Fibroblast of peridontal ligament (primary cell): ENCODE results near the gene CCNY.

Source experiments
- DNase-seq: peaks from one replicate; pipeline ENCODE4 v3.0.0-alpha.2; 2010; ENCODE audit errors: extremely low read depth

Gene CCNY

DNA sequence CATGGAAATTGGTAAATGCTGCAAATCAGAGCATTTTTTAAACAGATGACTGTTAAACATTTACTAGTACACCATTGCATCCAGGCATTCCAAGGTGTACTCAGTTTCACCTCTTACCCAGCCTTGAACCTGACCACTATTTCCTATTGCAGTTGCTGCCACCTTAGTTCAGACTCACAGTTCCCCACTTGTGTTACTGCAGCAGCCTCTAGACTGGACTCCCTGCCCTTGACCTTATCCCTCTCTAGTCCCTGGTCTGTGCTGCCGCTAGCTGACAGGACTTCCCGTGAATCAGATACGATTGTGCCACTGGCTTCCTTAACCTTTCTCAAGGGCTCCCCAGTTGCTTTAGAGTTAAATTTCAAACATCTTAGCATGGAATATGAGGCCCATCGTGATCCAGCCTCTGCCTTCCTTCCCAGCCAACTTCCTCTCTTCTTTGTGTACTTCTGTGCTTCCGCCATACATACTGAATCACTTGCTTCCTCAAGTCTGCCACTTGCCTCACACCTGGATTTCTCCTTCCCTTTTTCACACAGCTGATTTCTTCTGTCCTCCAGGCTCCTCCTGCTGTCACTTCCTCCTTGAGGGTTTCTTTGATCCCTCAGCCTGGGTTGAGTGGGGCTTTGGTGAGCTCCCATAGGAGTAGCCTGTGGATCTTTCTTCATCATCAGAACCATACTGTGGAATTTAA is 150.1 kb downstream of the CCNY start:
- no peak for DNase-seq

DNA sequence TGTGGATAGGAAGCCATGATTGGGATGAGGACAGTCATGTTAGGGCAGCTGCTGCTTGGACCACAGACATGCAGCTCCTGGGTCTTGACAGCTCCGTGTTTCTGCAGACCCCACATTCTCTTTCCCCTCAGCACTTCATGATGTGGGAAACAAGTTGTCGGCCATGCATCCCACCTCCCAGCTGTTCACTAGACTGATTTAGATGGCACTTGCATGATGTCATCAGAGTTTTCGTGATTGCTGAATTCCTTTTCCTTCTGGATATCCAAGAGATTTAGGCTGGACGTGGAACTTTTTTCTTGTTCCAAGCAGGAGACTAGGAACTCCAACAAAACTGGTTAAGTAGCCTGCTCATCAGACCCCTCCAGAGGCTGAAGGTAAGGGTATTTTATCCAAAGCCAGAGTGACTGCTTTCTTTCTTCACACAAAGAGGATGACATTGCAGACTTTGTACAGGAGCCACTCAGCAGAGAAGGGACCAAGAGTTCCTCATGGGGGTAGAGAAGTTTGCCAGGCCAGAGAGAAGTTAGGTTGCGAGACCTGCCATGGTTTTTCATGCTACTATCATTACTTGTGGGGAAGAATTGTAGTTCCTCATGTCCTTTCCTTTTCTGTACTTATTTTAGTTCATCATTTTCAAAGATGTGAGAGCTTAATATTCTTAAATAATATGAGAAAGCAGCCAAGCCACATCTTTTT is 151.2 kb downstream of the CCNY start:
- no peak for DNase-seq

GRCh38 chr10:35488228-35488627 is 151.9 kb downstream of the CCNY start:
- DNase-seq = no peak

- DNase-seq = no peak
Observed at GRCh38 chr10:35492386-35493195, 156.3 kb downstream of the CCNY start.

- DNase-seq = no peak
Observed at GRCh38 chr10:35493196-35494118, 157.1 kb downstream of the CCNY start.

- no peak for DNase-seq
Observed at GRCh38 chr10:35495521-35496119, 159.3 kb downstream of the CCNY start.

DNA sequence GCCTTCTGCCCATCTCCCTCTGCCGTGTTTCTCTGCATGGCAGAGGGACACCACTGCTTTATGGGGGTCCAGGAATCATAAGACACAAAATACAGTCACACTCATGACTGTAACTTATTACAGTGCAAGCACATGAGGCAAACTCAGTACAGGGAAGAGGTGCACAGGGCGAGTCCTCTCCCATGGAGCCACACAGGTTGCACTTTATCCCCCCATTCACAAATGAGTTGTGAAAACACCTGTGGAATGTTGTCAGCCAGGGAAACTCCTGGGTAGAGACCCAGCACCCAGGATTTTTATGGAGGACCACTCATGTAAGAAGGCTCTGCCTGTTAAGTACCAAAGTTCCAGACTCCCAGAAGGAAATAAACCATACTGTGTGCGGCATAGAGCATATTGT is 161.6 kb downstream of the CCNY start:
- DNase-seq = no peak

DNA sequence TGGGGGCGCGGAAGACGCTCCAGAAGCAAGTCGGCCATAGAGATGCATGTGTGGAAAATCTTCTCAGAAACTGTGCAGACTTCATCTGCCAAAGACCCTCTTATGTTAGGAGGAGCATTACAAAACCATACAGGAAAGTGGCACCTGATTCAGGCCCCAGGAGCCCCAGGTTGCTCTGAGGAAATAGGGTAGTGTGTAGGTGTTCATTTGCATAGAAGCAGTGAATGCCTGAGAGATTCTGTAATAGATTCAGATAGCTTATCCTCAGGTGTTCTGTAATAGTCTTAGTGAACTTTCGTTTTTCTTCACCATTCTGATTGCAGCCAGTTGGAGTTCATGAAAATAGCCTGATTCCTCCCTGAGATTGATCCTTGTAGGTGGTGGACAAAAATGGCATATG is 162.4 kb downstream of the CCNY start:
- DNase-seq = no peak

- no peak for DNase-seq
Observed at GRCh38 chr10:35501923-35502322, 165.6 kb downstream of the CCNY start.

DNA sequence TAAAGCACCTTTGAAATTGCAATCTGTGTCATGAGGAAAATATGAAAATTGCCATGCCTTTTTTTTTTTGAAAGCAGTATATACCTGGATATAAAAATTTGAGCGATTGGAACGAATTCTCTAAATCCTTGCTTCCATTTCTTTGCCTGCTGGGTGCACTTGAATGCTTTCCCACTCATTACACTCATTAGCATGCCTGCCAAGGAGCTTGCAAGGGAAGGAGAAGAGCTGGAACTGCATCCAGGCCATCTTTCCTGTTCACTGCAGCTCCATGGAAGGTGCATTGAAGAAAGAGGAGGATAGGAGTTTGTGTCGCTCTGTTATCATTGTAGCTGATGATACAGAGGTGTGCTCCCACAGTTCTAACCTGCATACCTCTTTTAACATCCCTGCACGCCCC is 166.4 kb downstream of the CCNY start:
- no peak for DNase-seq

- no peak for DNase-seq
Observed at GRCh38 chr10:35503578-35503977, 167.3 kb downstream of the CCNY start.

DNA sequence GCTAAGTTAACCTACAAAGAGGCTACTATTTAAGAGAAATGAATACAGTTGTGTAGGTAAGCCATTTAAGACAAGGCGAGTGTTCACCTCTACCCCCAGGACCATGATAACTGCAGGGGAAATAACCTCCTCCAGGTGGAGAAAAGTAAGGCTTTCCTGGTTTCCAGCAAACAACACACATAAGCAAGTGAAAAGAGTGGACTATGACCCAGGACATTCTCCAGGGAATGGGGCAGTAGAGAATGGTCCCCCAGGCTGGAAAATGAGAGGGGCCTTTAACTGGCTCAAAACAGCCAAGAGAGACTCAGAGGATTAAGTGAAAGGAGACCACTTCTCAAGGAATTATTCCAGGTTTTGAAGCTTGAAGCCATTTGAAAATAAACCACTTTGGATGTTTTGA is 167.8 kb downstream of the CCNY start:
- no peak for DNase-seq

DNA sequence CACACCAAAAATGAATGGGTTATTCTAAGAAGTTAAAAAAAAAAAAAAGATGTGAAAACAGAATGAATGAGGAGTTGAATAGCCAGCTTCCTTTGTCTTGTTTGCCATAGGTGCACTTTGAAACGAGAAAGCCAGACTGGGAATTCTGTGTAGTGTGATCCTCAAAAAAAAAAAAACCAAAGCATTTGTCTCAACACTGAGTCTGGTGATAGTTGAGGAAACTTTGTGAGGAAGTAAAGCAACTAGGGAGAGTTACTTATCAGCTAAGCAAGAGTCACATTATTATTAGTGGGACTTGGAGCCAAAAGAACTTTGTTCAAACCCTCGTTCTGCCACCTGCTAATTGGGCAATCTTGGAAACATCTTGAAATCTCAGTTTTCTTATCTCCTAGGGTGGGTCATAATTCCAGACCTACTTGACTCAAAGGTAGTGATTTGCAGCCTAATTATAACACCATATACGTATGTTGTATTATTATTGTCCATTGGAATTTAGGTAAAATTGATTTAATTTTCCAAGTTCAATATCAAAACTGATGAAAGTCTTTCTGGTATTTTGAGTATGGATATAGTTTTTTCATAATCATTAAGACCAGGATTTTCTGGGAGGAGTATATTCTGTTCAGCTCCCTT is 169.0 kb downstream of the CCNY start:
- DNase-seq = no peak

DNA sequence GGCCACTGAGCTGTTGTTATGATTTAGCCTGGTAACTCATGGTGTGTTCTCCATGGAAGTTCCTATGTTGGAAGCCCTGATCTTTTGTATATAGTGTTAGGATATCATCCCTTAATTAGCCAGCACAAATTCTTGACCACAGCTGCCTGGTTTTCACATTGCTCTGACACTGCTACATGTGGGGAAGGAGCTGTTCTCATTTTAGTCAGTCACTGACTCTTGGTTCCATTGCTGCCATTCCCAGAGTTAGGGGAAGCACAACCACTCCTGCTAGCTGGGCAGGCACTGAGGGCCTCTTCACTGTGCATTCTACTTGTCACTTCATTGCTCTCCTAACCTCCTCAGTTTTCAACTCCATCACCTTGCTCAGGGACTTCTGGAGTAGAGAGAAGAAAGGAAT is 170.4 kb downstream of the CCNY start:
- no peak for DNase-seq

DNA sequence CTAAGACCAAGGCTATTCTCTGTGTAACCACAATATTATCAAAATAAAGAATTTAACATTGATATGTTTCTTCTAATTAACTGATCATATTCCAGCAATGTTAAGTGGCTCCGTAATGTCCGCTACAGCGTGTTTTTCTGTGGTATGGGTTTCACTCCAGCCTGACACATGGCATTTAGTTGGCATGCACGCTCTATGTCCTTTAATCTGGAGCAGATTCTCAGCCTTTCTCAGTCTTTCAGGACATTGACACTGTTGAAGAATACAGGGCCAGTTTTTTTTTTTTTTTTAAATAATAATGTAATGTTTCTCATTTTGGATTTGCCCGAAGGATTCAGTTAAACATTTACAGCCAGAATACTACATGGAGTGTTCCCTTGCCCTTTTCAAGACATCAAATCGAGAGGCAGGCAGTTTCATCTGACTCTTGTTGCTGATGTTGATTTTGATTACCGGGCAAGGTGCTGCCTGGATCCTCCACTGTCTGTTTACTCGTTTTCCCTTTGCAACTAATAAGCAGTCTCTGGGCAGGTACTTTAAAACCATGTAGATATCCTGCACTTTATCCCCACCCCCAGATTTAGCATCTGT is 171.3 kb downstream of the CCNY start:
- no peak for DNase-seq

- DNase-seq = no peak
Observed at GRCh38 chr10:35508647-35509046, 172.3 kb downstream of the CCNY start.

DNA sequence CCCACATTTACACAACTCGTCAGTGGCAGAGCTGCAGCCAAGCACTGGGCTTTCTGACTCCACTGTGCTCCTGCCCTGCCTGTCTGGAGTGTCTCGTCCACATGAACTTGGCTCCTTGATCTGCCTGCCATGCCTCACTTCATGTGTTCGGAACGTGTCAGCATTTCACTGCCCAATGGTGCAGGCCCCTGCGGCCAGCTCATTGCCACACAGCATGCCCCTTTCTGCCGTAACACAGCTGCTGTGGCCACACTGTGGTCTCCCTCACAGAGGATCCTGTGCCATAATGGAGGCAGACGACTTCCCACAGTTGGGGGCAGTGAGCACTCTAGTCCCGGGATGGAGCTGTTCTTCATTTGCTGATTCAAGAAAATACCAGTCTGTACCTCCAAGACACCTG is 174.6 kb downstream of the CCNY start:
- no peak for DNase-seq

GRCh38 chr10:35511647-35512046 is 175.3 kb downstream of the CCNY start:
- no peak for DNase-seq

- no peak for DNase-seq
Observed at GRCh38 chr10:35516102-35516670, 179.9 kb downstream of the CCNY start.
